ENCODE data around the gene SUPT3H.

DNA sequence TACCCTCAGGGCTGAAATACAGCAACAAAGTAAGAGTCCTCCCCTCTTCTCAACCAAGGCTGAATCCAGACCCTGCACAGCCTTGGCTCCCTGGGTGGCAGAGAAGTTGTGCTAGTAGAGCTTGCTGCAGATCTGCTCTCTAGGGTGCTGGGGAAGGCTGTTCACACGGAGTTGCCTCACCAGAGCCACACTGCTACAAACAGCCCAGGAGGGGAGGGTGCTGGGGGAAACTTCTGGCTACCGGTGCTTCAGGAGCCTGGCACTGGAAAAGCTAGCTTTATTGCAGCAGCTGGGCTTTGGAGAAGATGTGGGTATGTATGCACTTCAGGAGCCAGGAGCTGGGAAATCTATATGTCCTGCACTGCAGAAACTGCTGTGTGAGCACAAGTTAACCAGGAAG, 37.6 kb upstream of the SUPT3H start:
- no peak for TF ChIP-seq YY1 (IDR thresholded peaks at IDR 0.05; ENCODE audit: insufficient read depth, insufficient read length)
- TF ChIP-seq SUZ12 (IDR thresholded peaks at IDR 0.05; ENCODE audit: extremely low read depth, insufficient read depth, insufficient read length), result no peak
- no peak for TF ChIP-seq ZNF274 (IDR thresholded peaks at IDR 0.05; ENCODE audit: low read depth, low read length)
